Measurements from ENCODE around the gene TSR1.

TSR1 gene

DNA sequence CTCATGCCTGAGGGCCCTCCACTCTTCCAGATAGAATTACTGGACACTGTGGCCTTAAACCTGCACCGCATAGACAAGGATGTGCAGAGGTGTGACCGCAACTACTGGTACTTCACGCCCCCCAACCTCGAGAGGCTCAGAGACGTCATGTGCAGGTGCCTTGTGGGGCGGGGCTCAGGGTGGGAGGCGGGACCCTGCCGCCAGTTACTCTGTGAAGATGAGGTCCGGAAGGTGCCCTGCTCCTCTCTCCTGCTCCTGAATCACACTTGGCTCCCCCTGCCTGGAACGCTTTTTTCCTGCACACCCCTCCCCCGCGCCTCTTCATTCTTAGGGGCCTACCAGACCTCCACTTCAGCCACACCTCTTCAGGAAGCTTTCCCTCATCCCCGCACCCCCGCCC is 39.9 kb upstream of the TSR1 start:
- Histone ChIP-seq H3K4me1 (ENCODE audit: insufficient read depth, low read length) (no peaks in the 10 kb centered on the region), H4K20me1 (ENCODE audit: insufficient read depth, low read length) (0 out of 2 replicates have a peak, but pooled peaks cover 3% of the 10 kb centered on the region), H3K79me2 (ENCODE audit: insufficient read depth, low read length) (no peaks in the 10 kb centered on the region), H2AFZ (ENCODE audit: low read depth, low read length) (no peak overlapping the region), H3K27me3 (ENCODE audit: insufficient read depth, low read length, poor library complexity) (no peaks in the 10 kb centered on the region), H3K36me3 (ENCODE audit: insufficient read depth, low read length) (peaks cover 76% of the 10 kb centered on the region), H3K4me3 (ENCODE audit: low read depth in 1 of 2, low read length in 2 of 2) (no peak overlapping the region), H3K27ac (ENCODE audit: low read length) (no peak overlapping the region), H3K9ac (ENCODE audit: low read depth, low read length) (no peak overlapping the region), H3K4me2 (ENCODE audit: insufficient read depth, low read length) (no peak overlapping the region), H3K9me3 (ENCODE audit: insufficient read depth, low read length, severe bottlenecking) (no peaks in the 10 kb centered on the region)
- no peak for TF ChIP-seq CTCF (IDR thresholded peaks at IDR 0.05; ENCODE audit: borderline replicate concordance, extremely low read depth, low read length, poor library complexity, severe bottlenecking)
- TF ChIP-seq EZH2 (IDR thresholded peaks at IDR 0.05; ENCODE audit: borderline replicate concordance, low read depth, low read length, severe bottlenecking): no peak
- ATAC-seq (ENCODE audit: insufficient read depth, low read depth) (no peak), DNase-seq (no peak)

- Histone ChIP-seq H3K9ac (ENCODE audit: low read depth, low read length) (no peak overlapping the region), H3K4me1 (ENCODE audit: insufficient read depth, low read length) (no peaks in the 10 kb centered on the region), H2AFZ (ENCODE audit: low read depth, low read length) (no peak overlapping the region), H3K27ac (ENCODE audit: low read length) (no peak overlapping the region), H3K79me2 (ENCODE audit: insufficient read depth, low read length) (no peaks in the 10 kb centered on the region), H4K20me1 (ENCODE audit: insufficient read depth, low read length) (0 out of 2 replicates have a peak, but pooled peaks cover 3% of the 10 kb centered on the region), H3K4me3 (ENCODE audit: low read depth in 1 of 2, low read length in 2 of 2) (no peak overlapping the region), H3K4me2 (ENCODE audit: insufficient read depth, low read length) (no peak overlapping the region), H3K9me3 (ENCODE audit: insufficient read depth, low read length, severe bottlenecking) (no peaks in the 10 kb centered on the region), H3K36me3 (ENCODE audit: insufficient read depth, low read length) (peaks cover 76% of the 10 kb centered on the region), H3K27me3 (ENCODE audit: insufficient read depth, low read length, poor library complexity) (no peaks in the 10 kb centered on the region)
- DNase-seq (no peak), ATAC-seq (ENCODE audit: insufficient read depth, low read depth) (no peak)
- TF ChIP-seq CTCF (IDR thresholded peaks at IDR 0.05; ENCODE audit: borderline replicate concordance, extremely low read depth, low read length, poor library complexity, severe bottlenecking) (no peak), EZH2 (IDR thresholded peaks at IDR 0.05; ENCODE audit: borderline replicate concordance, low read depth, low read length, severe bottlenecking) (no peak)
These were observed 39.1 kb upstream of the TSR1 start for GRCh38 chr17:2375406-2375805.

GRCh38 chr17:2374549-2375285 is 38.5 kb upstream of the TSR1 start:
- H3K27me3 ChIP-seq (ENCODE audit: insufficient read depth, low read length, poor library complexity): no peaks in the 10 kb centered on the region
- no peak for TF ChIP-seq CTCF (IDR thresholded peaks at IDR 0.05; ENCODE audit: borderline replicate concordance, extremely low read depth, low read length, poor library complexity, severe bottlenecking)
- TF ChIP-seq EZH2 (IDR thresholded peaks at IDR 0.05; ENCODE audit: borderline replicate concordance, low read depth, low read length, severe bottlenecking): no peak
- H3K9ac ChIP-seq (ENCODE audit: low read depth, low read length): no peak overlapping the region
- no peak overlapping the region for H3K4me3 ChIP-seq (ENCODE audit: low read depth in 1 of 2, low read length in 2 of 2)
- ATAC-seq (ENCODE audit: insufficient read depth, low read depth): no peak
- H3K9me3 ChIP-seq (ENCODE audit: insufficient read depth, low read length, severe bottlenecking): no peaks in the 10 kb centered on the region
- no peak overlapping the region for H3K4me2 ChIP-seq (ENCODE audit: insufficient read depth, low read length)
- H3K4me1 ChIP-seq (ENCODE audit: insufficient read depth, low read length): no peaks in the 10 kb centered on the region
- 0 out of 2 replicates have a peak, but pooled peaks cover 3% of the 10 kb centered on the region for H4K20me1 ChIP-seq (ENCODE audit: insufficient read depth, low read length)
- H3K36me3 ChIP-seq (ENCODE audit: insufficient read depth, low read length): peaks cover 69% of the 10 kb centered on the region
- no peaks in the 10 kb centered on the region for H3K79me2 ChIP-seq (ENCODE audit: insufficient read depth, low read length)
- H2AFZ ChIP-seq (ENCODE audit: low read depth, low read length): no peak overlapping the region
- no peak for DNase-seq
- H3K27ac ChIP-seq (ENCODE audit: low read length): no peak overlapping the region

Data from DND-41 (cell line).